ENCODE data around the gene SLC9A8.

DNA sequence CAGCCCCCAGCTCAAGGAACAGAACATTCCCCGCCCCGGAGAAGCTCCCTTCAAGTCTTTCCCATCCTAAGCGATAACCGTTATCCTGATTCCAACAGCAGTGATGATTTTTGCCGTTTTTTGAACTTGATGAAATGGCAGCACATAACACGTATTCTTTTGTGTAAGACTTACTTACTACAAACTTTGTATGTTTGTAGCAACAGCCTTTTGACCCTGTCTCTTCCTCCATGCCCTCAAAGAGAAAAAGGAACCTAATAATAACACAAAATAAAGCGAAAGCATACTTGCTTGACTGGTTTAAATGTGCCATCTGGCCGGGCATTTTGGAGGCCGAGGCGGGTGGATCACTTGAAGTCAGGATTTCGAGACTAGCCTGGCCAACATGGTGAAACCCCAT, 26.4 kb upstream of the SLC9A8 start:
- TF ChIP-seq, protein P1, sequence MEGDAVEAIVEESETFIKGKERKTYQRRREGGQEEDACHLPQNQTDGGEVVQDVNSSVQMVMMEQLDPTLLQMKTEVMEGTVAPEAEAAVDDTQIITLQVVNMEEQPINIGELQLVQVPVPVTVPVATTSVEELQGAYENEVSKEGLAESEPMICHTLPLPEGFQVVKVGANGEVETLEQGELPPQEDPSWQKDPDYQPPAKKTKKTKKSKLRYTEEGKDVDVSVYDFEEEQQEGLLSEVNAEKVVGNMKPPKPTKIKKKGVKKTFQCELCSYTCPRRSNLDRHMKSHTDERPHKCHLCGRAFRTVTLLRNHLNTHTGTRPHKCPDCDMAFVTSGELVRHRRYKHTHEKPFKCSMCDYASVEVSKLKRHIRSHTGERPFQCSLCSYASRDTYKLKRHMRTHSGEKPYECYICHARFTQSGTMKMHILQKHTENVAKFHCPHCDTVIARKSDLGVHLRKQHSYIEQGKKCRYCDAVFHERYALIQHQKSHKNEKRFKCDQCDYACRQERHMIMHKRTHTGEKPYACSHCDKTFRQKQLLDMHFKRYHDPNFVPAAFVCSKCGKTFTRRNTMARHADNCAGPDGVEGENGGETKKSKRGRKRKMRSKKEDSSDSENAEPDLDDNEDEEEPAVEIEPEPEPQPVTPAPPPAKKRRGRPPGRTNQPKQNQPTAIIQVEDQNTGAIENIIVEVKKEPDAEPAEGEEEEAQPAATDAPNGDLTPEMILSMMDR (IDR thresholded peaks at IDR 0.05), result no peak
- TF ChIP-seq POLR2A (IDR thresholded peaks at IDR 0.05), result no peak
- TF ChIP-seq EP300 (IDR thresholded peaks at IDR 0.05), result no peak

Data from tibial nerve (tissue), 4 donors.